ENCODE data around the gene TMEM255B. TPM values are rescaled to one million over a fixed set of nuclear protein-coding genes. Genes with fewer than 3 reads are reported as not detected.

The TMEM255B gene
- total RNA-seq, 1 donor from 2014 or later: 0.89 TPM

DNA sequence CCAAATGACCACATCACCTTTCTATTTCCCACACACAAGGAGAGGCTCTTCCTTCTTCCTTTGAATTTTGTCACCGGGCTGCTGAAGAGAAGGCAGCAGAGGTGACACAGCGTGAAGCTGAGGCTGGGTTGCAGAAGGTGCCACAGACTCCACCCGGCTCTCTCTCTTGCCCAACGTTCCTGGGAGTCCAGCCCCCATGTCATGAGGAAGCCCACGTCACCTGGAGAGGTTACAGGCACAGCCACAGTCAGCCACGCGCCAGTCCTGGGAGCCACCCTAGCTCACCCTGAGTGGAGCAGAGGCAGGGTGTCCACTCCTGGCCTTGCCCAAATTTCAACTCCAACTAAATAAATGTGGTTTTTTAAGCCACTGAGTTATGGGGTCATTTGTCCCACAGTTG, 4.8 kb upstream of the TMEM255B start:
- Mint-ChIP-seq H3K36me3 (ENCODE audit: unreplicated experiment) (no peaks in the 10 kb centered on the region), H3K9me3 (ENCODE audit: unreplicated experiment) (no peaks in the 10 kb centered on the region), H3K4me3 (ENCODE audit: unreplicated experiment) (no peak overlapping the region), H3K27me3 (ENCODE audit: unreplicated experiment) (peaks cover 8% of the 10 kb centered on the region), H3K27ac (ENCODE audit: unreplicated experiment) (no peak overlapping the region), H3K4me1 (ENCODE audit: unreplicated experiment) (peaks cover 3% of the 10 kb centered on the region)
- DNase-seq (ENCODE audit: extremely low spot score, unreplicated experiment): no peak
- no peak for TF ChIP-seq CTCF (IDR thresholded peaks at IDR 0.05)

DNA sequence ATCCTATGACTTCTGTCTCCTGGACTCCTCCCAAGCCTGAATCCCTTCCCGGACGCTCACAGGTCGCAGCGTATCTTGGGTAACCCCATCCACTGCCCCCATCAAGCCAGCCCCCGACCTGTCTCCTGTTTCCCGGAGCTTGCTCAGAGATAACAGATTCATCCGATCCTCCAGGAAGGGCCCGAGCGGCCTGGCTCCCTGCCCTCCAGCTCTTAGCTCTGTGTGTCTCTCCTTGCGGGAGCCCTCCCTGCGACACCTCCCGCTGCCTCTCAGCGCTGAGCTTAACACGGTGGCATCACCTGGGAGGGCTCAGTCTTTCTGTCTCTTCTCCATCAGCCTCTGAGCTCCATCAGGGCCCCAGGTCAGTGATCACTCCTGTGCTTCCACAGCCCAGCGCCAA, 4.3 kb upstream of the TMEM255B start:
- no peak for DNase-seq (ENCODE audit: extremely low spot score, unreplicated experiment)
- Mint-ChIP-seq H3K4me3 (ENCODE audit: unreplicated experiment) (no peak overlapping the region), H3K4me1 (ENCODE audit: unreplicated experiment) (peaks cover 7% of the 10 kb centered on the region), H3K27ac (ENCODE audit: unreplicated experiment) (no peak overlapping the region), H3K27me3 (ENCODE audit: unreplicated experiment) (peaks cover 8% of the 10 kb centered on the region), H3K9me3 (ENCODE audit: unreplicated experiment) (no peaks in the 10 kb centered on the region), H3K36me3 (ENCODE audit: unreplicated experiment) (no peaks in the 10 kb centered on the region)
- TF ChIP-seq CTCF (IDR thresholded peaks at IDR 0.05): no peak

DNA sequence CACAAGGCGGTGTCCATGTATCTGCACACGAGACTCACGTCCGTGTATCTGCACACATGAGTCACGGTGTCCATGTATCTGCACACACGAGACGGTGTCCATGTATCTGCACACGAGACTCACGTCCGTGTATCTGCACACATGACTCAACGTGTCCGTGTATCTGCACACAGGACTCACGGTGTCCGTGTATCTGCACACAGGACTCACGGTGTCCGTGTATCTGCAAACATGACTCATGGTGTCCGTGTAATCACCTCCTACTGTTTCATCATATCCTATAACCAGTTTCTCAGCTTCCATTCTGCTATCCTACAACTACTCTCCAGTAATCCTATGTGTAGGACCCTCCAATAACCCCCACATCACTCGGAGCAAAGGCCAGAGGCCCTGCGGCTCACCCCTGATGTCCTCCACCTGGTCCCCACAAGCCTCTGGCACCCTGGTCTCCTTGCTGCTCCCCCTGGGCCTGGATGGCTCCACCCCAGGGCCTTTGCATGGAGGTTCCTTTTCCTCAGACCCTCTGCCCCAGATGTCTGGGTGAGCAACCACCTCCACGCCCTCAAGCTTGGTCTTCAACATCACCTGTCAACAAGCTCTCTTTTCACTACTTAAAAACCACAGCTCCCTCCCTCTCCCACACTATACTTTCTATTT, 2.5 kb upstream of the TMEM255B start:
- peaks cover 10% of the 10 kb centered on the region for H3K4me1 Mint-ChIP-seq (ENCODE audit: unreplicated experiment)
- peaks cover 18% of the 10 kb centered on the region for H3K27me3 Mint-ChIP-seq (ENCODE audit: unreplicated experiment)
- no peak overlapping the region for H3K27ac Mint-ChIP-seq (ENCODE audit: unreplicated experiment)
- DNase-seq (ENCODE audit: extremely low spot score, unreplicated experiment): no peak
- H3K4me3 Mint-ChIP-seq (ENCODE audit: unreplicated experiment): no peak overlapping the region
- no peak for TF ChIP-seq CTCF (IDR thresholded peaks at IDR 0.05)
- no peaks in the 10 kb centered on the region for H3K9me3 Mint-ChIP-seq (ENCODE audit: unreplicated experiment)
- H3K36me3 Mint-ChIP-seq (ENCODE audit: unreplicated experiment): no peaks in the 10 kb centered on the region

DNA sequence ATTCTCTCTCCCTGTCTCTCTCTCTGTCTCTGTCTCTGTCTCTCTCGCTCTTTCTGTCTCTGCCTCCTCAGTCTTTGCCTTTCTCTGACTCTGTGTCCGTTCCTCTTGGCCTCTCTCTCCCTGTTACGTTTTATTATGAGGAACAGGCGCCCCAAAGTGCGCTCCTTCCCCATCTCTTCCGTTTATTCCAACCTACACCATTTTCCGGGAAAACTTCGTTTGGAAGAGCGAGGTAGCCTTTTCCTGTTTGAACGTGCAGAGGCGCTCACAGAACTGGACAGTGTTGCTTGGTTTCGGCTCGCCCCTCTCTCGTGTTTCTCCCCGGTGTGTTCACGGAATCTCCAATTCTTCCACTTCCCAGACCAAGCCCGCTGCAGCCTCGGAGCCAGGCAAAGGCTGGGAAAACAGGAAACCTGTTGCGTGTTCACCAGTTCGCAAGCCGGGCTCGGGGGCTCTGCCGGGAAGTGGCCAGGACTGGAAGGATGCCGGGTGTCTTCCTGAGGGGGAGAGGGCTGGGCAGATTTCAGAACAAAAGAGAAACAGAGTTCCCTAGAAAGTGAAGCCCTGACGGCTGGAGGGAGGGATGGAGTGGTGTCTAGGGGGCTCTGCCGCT, 605 bp downstream of the TMEM255B start:
- peaks cover 28% of the 10 kb centered on the region for H3K27me3 Mint-ChIP-seq (ENCODE audit: unreplicated experiment)
- H3K9me3 Mint-ChIP-seq (ENCODE audit: unreplicated experiment): no peaks in the 10 kb centered on the region
- no peak overlapping the region for H3K27ac Mint-ChIP-seq (ENCODE audit: unreplicated experiment)
- no peak for DNase-seq (ENCODE audit: extremely low spot score, unreplicated experiment)
- peaks cover 10% of the 10 kb centered on the region for H3K4me1 Mint-ChIP-seq (ENCODE audit: unreplicated experiment)
- peak overlapping the region; percentile 82 for H3K4me3 Mint-ChIP-seq (ENCODE audit: unreplicated experiment)
- H3K36me3 Mint-ChIP-seq (ENCODE audit: unreplicated experiment): no peaks in the 10 kb centered on the region
- TF ChIP-seq CTCF (IDR thresholded peaks at IDR 0.05): no peak

- Mint-ChIP-seq H3K4me3 (ENCODE audit: unreplicated experiment) (no peak overlapping the region), H3K27me3 (ENCODE audit: unreplicated experiment) (peaks cover 28% of the 10 kb centered on the region), H3K36me3 (ENCODE audit: unreplicated experiment) (no peaks in the 10 kb centered on the region), H3K27ac (ENCODE audit: unreplicated experiment) (no peak overlapping the region), H3K4me1 (ENCODE audit: unreplicated experiment) (peaks cover 17% of the 10 kb centered on the region), H3K9me3 (ENCODE audit: unreplicated experiment) (no peaks in the 10 kb centered on the region)
- TF ChIP-seq CTCF (IDR thresholded peaks at IDR 0.05): no peak
- no peak for DNase-seq (ENCODE audit: extremely low spot score, unreplicated experiment)
These were observed 2.1 kb downstream of the TMEM255B start for GRCh38 chr13:113761136-113761535.
